SK-N-SH (cell line): ENCODE results near the gene DGKI. TPM values are rescaled to one million over a fixed set of nuclear protein-coding genes. Genes with fewer than 3 reads are reported as not detected.

Experiments
- CTCF ChIA-PET: fragments of 300-600, 350-600 bp; formaldehyde crosslinking; extraction: SDS; loops from one replicate; lab custom pipeline; 2021; lab: Yijun Ruan, JAX
- POLR2A ChIA-PET: fragments of 350-600 bp; sonication (Branson Sonifier 250); formaldehyde crosslinking; extraction: SDS; loops from one replicate; lab custom pipeline; 2020; ENCODE audit warnings: antibody characterized with exemption, inconsistent platforms; lab: Yijun Ruan, JAX
- DNase-seq: peaks from one replicate; pipeline ENCODE4 v3.0.0; 2012
- H2AFZ ChIP-seq: fragments of 200-600 bp; sonication (generic); 2 replicates; pipeline ENCODE4 v1.8.1; 2016; ENCODE audit warnings: antibody characterized with exemption, mild to moderate bottlenecking, low read depth
- H3F3A ChIP-seq: fragments of 200-600 bp; sonication (generic); replicated peaks from 2 replicates; pipeline ENCODE3; 2016; ENCODE audit warnings: antibody characterized with exemption, mild to moderate bottlenecking; ENCODE audit not compliant: insufficient read depth
- H3K27ac ChIP-seq, 2 experiments: fragments of 200-500 bp in 1 of 2; fragments of 200-600 bp in 1 of 2; sonication (Bioruptor generic) in 1 of 2; sonication (generic), shearing (Covaris generic) in 1 of 2; 2 replicates each; pipeline versions ENCODE4 v1.5.1 to v1.6.1; 2014 to 2016; ENCODE audit warnings: low read depth in 2 of 2, inconsistent platforms in 1 of 2, low read length in 1 of 2, mild to moderate bottlenecking in 1 of 2, mixed read lengths in 1 of 2
- H3K27me3 ChIP-seq: fragments of 200-600 bp; sonication (generic), shearing (Covaris generic); 2 replicates; pipeline ENCODE4 v1.6.1; 2016; ENCODE audit warnings: mixed run types; ENCODE audit not compliant: insufficient read depth
- H3K36me3 ChIP-seq, 2 experiments: fragments of 200-500 bp in 1 of 2; fragments of 200-600 bp in 1 of 2; sonication (Bioruptor generic) in 1 of 2; sonication (generic) in 1 of 2; replicated peaks in 1 of 2; 2 replicates each; pipeline versions ENCODE3 to v1.5.1; 2014 to 2016; ENCODE audit warnings: low read length in 1 of 2, mild to moderate bottlenecking in 1 of 2; ENCODE audit not compliant: insufficient read depth in 2 of 2, control insufficient read depth in 1 of 2
- H3K4me1 ChIP-seq, 2 experiments: fragments of 200-500 bp in 1 of 2; fragments of 200-600 bp in 1 of 2; sonication (Bioruptor generic) in 1 of 2; sonication (generic), shearing (Covaris generic) in 1 of 2; 2 replicates each; pipeline versions ENCODE4 v1.5.1 to v1.6.1; 2014 to 2016; ENCODE audit warnings: low read depth in 1 of 2, low read length in 1 of 2, mixed run types in 1 of 2; ENCODE audit not compliant: insufficient read depth in 2 of 2, control insufficient read depth in 1 of 2
- H3K4me2 ChIP-seq: fragments of 200-600 bp; sonication (generic), shearing (Covaris generic); 2 replicates; pipeline ENCODE4 v1.6.1; 2017; ENCODE audit warnings: mixed run types
- H3K4me3 ChIP-seq, 2 experiments: fragments of 200-500 bp in 1 of 2; fragments of 200-600 bp in 1 of 2; sonication (Bioruptor generic) in 1 of 2; sonication (generic), shearing (Covaris generic) in 1 of 2; 2 replicates each; pipeline versions ENCODE4 v1.5.1 to v1.8.1; 2014 to 2016; ENCODE audit warnings: low read depth in 2 of 2, inconsistent platforms in 1 of 2, low read length in 1 of 2, mild to moderate bottlenecking in 1 of 2, mixed read lengths in 1 of 2, moderate library complexity in 1 of 2
- H3K79me2 ChIP-seq: fragments of 200-600 bp; sonication (generic); 2 replicates; pipeline ENCODE4 v1.8.1; 2017; ENCODE audit warnings: mild to moderate bottlenecking; ENCODE audit not compliant: insufficient read depth
- H3K9ac ChIP-seq: fragments of 200-600 bp; sonication (generic); 2 replicates; pipeline ENCODE4 v1.6.1; 2017; ENCODE audit warnings: mixed run types
- H3K9me2 ChIP-seq: fragments of 200-600 bp; sonication (generic); 2 replicates; pipeline ENCODE4 v1.6.1; 2017; ENCODE audit warnings: mixed run types
- H3K9me3 ChIP-seq: fragments of 200-600 bp; sonication (generic); 2 replicates; pipeline ENCODE4 v1.6.1; 2017; ENCODE audit warnings: mixed run types, mild to moderate bottlenecking, moderate library complexity
- H4K20me1 ChIP-seq: fragments of 200-600 bp; sonication (generic); 2 replicates; pipeline ENCODE4 v1.6.1; 2017; ENCODE audit warnings: mild to moderate bottlenecking, mixed run types; ENCODE audit not compliant: insufficient read depth
- CHD2 ChIP-seq: fragments of 150-350 bp; IDR thresholded peaks from 2 replicates; pipeline ENCODE4 v1.6.1; 2018; ENCODE audit warnings: low read length; ENCODE audit not compliant: partially characterized antibody
- CTCF ChIP-seq: fragments of 200-600 bp; sonication (generic); IDR thresholded peaks from 2 replicates; pipeline ENCODE4 v1.6.1; 2017; ENCODE audit warnings: antibody characterized with exemption, mild to moderate bottlenecking, moderate library complexity
- EP300 ChIP-seq, 2 experiments: IDR thresholded peaks; 2 replicates each; pipeline versions ENCODE4 v1.4.0 to v1.6.1; 2012; ENCODE audit warnings: borderline replicate concordance in 1 of 2, low read depth in 1 of 2, low read length in 1 of 2
- EZH2phosphoT487 ChIP-seq: fragments of 200-600 bp; sonication (generic); IDR thresholded peaks from 2 replicates; pipeline ENCODE4 v1.6.1; 2017; ENCODE audit warnings: low read depth, mixed run types, mild to moderate bottlenecking, antibody characterized with exemption, moderate library complexity, borderline replicate concordance
- FOXJ3 ChIP-seq: sonication (generic); formaldehyde crosslinking; IDR thresholded peaks from 2 replicates; pipeline ENCODE4 v1.5.1; 2020; ENCODE audit warnings: mild to moderate bottlenecking, missing genetic modification reagents
- MXI1 ChIP-seq: IDR thresholded peaks from 2 replicates; pipeline ENCODE4 v1.6.1; 2012; ENCODE audit warnings: mild to moderate bottlenecking, low read depth, low read length, improper control_type of control experiment
- NRF1 ChIP-seq: IDR thresholded peaks from 2 replicates; pipeline ENCODE4 v1.6.1; 2012; ENCODE audit warnings: low read depth, mild to moderate bottlenecking, low read length
- PBX3 ChIP-seq: IDR thresholded peaks from 2 replicates; pipeline ENCODE4; 2012
- POLR2AphosphoS5 ChIP-seq: IDR thresholded peaks from 2 replicates; pipeline ENCODE4 v1.6.1; 2012; ENCODE audit warnings: low read depth, low read length
- RAD21 ChIP-seq: IDR thresholded peaks from 2 replicates; pipeline ENCODE4 v1.6.1; 2012; ENCODE audit warnings: mild to moderate bottlenecking, low read length
- RFX5 ChIP-seq: IDR thresholded peaks from 2 replicates; pipeline ENCODE4 v1.6.1; 2012; ENCODE audit warnings: mild to moderate bottlenecking, improper control_type of control experiment, low read length
- RXRA ChIP-seq: IDR thresholded peaks from 2 replicates; pipeline ENCODE4 v1.4.0; 2012; ENCODE audit warnings: low read depth, mild to moderate bottlenecking, borderline replicate concordance
- SIN3A ChIP-seq: IDR thresholded peaks from 2 replicates; pipeline ENCODE4 v1.6.1; 2012; ENCODE audit warnings: low read depth, mild to moderate bottlenecking, low read length, moderate library complexity, borderline replicate concordance
- TAF1 ChIP-seq: IDR thresholded peaks from 2 replicates; pipeline ENCODE4 v1.6.1; 2012; ENCODE audit warnings: low read depth, mild to moderate bottlenecking, low read length, moderate library complexity, borderline replicate concordance
- TCF12 ChIP-seq: IDR thresholded peaks from 2 replicates; pipeline ENCODE4 v1.4.0; 2012
- TEAD4 ChIP-seq: IDR thresholded peaks from 2 replicates; pipeline ENCODE4 v1.4.0; 2012; ENCODE audit warnings: mild to moderate bottlenecking, borderline replicate concordance; ENCODE audit not compliant: insufficient read depth
- WGBS: methylation state at CpG from one replicate; pipeline ENCODE4 v1.1.6; 2017; ENCODE audit warnings: low lambda C conversion rate; 5-methylcytosine and 5-hydroxymethylcytosine counted together
- polyA plus RNA-seq, 3 experiments: library from polyadenylated mRNA; depleted of rRNA; stranded (reverse); fragments of >200 nt; gene quantifications; 2 replicates each; pipeline ENCODE4 v1.2.3, GENCODE V29; 2012
- TF ChIP-seq, protein P1 (sequence below): IDR thresholded peaks from 2 replicates; pipeline ENCODE4 v1.4.0; 2012; ENCODE audit warnings: low read depth
- TF ChIP-seq, protein P2 (sequence below): IDR thresholded peaks from 2 replicates; pipeline ENCODE4 v1.4.0; 2012; ENCODE audit warnings: low read depth, borderline replicate concordance

Gene DGKI
- polyA plus RNA-seq, 1 of the 3 experiments (the other 2 are of a cell fraction), result 1.3 TPM

DNA sequence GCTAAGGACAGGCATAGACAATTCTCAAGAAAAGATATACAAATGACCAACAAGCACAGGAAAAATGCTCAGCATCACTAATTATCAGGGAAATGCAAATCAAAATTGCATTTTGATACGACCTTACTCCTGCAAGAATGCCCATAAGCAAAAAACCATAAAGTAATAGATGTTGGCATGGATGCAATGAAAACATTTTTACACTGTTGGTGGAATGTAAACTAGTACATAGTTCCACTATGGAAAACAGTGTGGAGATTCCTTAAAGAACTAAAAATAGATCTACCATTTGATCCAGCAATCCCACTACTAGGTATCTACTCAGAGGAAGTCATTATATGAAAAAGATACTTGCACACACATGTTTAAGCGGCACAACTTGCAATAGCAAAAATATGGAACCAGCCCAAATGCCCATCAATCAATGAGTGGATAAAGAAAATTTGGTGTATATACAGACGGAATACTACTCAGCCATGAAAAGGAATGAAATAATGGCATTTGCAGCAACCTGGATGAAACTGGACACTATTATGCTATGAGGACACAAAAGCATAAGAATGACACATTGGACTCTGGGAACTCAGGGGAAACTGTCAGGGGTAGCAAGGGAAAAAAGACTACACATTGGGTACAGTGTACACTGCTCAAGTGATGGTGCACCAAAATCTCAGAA, 59.3 kb downstream of the DGKI start:
- no peak overlapping the region for H3K27ac ChIP-seq
- no peak overlapping the region for H3K4me2 ChIP-seq
- no peak overlapping the region for H3K9ac ChIP-seq
- DNase-seq, result no peak
- no peaks in the 10 kb centered on the region for H3K27me3 ChIP-seq
- H3F3A ChIP-seq, result no peaks in the 10 kb centered on the region
- 66% methylated on average over 3 of the region's 3 CpGs for WGBS
- ChIA-PET POLR2A (no interaction called here), CTCF (no interaction called here)
- no peak for TF ChIP-seq TEAD4
- no peak for TF ChIP-seq FOXJ3
- TF ChIP-seq RFX5, result no peak
- no peak for TF ChIP-seq TCF12
- TF ChIP-seq SIN3A, result no peak
- no peak for TF ChIP-seq CTCF
- no peak for TF ChIP-seq CHD2
- no peak for TF ChIP-seq PBX3
- TF ChIP-seq TAF1, result no peak
- TF ChIP-seq EZH2phosphoT487, result no peak
- no peak for TF ChIP-seq EP300 (IDR thresholded peaks at IDR 0.05; ENCODE audit: borderline replicate concordance in 1 of 2, low read depth in 1 of 2, low read length in 1 of 2)
- TF ChIP-seq POLR2AphosphoS5, result no peak
- TF ChIP-seq MXI1, result no peak
- TF ChIP-seq, protein P1, sequence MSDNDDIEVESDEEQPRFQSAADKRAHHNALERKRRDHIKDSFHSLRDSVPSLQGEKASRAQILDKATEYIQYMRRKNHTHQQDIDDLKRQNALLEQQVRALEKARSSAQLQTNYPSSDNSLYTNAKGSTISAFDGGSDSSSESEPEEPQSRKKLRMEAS, result no peak
- TF ChIP-seq RAD21, result no peak
- peaks cover 42% of the 10 kb centered on the region for H3K79me2 ChIP-seq
- H3K9me2 ChIP-seq, result no peaks in the 10 kb centered on the region
- H4K20me1 ChIP-seq, result no peaks in the 10 kb centered on the region
- 0 out of 2 replicates have a peak, but pooled peaks cover 6% of the 10 kb centered on the region for H3K9me3 ChIP-seq
- H3K4me1 ChIP-seq, result no peaks in the 10 kb centered on the region
- no peak overlapping the region for H2AFZ ChIP-seq
- H3K4me3 ChIP-seq, result no peak overlapping the region
- H3K36me3 ChIP-seq, result peaks cover 0 to 19% of the 10 kb centered on the region in 2 experiments

- Histone ChIP-seq H3K36me3 (peaks cover 0 to 5% of the 10 kb centered on the region in 2 experiments), H3K79me2 (peaks cover 17% of the 10 kb centered on the region), H3K4me1 (peaks cover 4 to 9% of the 10 kb centered on the region in 2 experiments), H3K4me2 (no peak overlapping the region), H3K9me3 (0 out of 2 replicates have a peak, but pooled peaks cover 6% of the 10 kb centered on the region), H4K20me1 (no peaks in the 10 kb centered on the region), H3K27ac (no peak overlapping the region), H3F3A (peaks cover 6% of the 10 kb centered on the region), H2AFZ (no peak overlapping the region), H3K4me3 (no peak overlapping the region), H3K27me3 (no peaks in the 10 kb centered on the region), H3K9me2 (no peaks in the 10 kb centered on the region), H3K9ac (no peak overlapping the region)
- DNase-seq, result no peak
- ChIA-PET CTCF (interaction anchor here (0.7 kb wide), 1 partner anchor 256 kb away, joined by 3 read pairs; no protein-coding TSS in a partner anchor), POLR2A (no interaction called here)
- TF ChIP-seq, protein P2, sequence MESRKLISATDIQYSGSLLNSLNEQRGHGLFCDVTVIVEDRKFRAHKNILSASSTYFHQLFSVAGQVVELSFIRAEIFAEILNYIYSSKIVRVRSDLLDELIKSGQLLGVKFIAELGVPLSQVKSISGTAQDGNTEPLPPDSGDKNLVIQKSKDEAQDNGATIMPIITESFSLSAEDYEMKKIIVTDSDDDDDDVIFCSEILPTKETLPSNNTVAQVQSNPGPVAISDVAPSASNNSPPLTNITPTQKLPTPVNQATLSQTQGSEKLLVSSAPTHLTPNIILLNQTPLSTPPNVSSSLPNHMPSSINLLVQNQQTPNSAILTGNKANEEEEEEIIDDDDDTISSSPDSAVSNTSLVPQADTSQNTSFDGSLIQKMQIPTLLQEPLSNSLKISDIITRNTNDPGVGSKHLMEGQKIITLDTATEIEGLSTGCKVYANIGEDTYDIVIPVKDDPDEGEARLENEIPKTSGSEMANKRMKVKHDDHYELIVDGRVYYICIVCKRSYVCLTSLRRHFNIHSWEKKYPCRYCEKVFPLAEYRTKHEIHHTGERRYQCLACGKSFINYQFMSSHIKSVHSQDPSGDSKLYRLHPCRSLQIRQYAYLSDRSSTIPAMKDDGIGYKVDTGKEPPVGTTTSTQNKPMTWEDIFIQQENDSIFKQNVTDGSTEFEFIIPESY, result no peak
- TF ChIP-seq RFX5 (no peak), TEAD4 (no peak), MXI1 (no peak), NRF1 (no peak), SIN3A (no peak), POLR2AphosphoS5 (no peak), RXRA (no peak), CTCF (no peak)
These were observed 68.3 kb downstream of the DGKI start for GRCh38 chr7:137778511-137778910.
